Measurements from ENCODE around the gene MYO19. TPM values are rescaled to one million over a fixed set of nuclear protein-coding genes. Genes with fewer than 3 reads are reported as not detected.

The MYO19 gene
- total RNA-seq, 2 experiments from 2014 or later, result 106 to 114 TPM

Other genes starting within 250 kb of the MYO19 start
- gene TBC1D3G, start 211.0 kb downstream of the MYO19 start, total RNA-seq, result not detected
- gene TBC1D3H, start 146.4 kb downstream of the MYO19 start, total RNA-seq, result not detected
- gene ZNHIT3, start 48.2 kb downstream of the MYO19 start, total RNA-seq, result 10 to 100 TPM; 46.5 to 50.5 TPM
- 10 to 100 TPM; 11.0 to 11.9 TPM for gene PIGW, start 119 bp upstream of the MYO19 start, total RNA-seq
- 10 to 100 TPM; 82.9 to 87.4 TPM for gene GGNBP2, start 10.1 kb upstream of the MYO19 start, total RNA-seq
- 1 to 10 TPM; 8.6 to 9.2 TPM for gene DHRS11, start 57.0 kb upstream of the MYO19 start, total RNA-seq
- 10 to 100 TPM; 24.5 to 27.4 TPM for gene MRM1, start 66.7 kb upstream of the MYO19 start, total RNA-seq

Measured in activated CD8-positive, alpha-beta T cell treated with anti-CD3 and anti-CD28 coated beads for 36 hours (primary cell).